Brain pericyte (primary cell): ENCODE measurements around the gene ATP5MC2.
"Not testable (repeated sequence)": the region's sequence is repeated elsewhere in the genome, so short reads cannot be mapped to it uniquely, and the experiment has no call there.

Source experiments
- DNase-seq: peaks from one replicate; pipeline ENCODE4 v3.0.0-alpha.2; 2012; ENCODE audit warnings: low read depth, low spot score

The ATP5MC2 gene

GRCh38 chr12:53675701-53676607 is at the start of gene ATP5MC2:
TSS of gene ATP5MC2 (minus strand) at chr12:53676083. CDS start at chr12:53672614, 3,469 bp downstream.
- peak; percentile 98 for DNase-seq

GRCh38 chr12:53722450-53723041 is 46.7 kb upstream of the ATP5MC2 start:
- DNase-seq = no peak

GRCh38 chr12:53720946-53721345 is 45.1 kb upstream of the ATP5MC2 start:
- no peak for DNase-seq

GRCh38 chr12:53719649-53720048 is 43.8 kb upstream of the ATP5MC2 start:
- no peak for DNase-seq

- DNase-seq = not testable (repeated sequence)
These were observed 42.7 kb upstream of the ATP5MC2 start for GRCh38 chr12:53718567-53718966.

- no peak for DNase-seq
These were observed 41.4 kb upstream of the ATP5MC2 start for GRCh38 chr12:53717319-53717718.

- no peak for DNase-seq
These were observed 38.1 kb upstream of the ATP5MC2 start for GRCh38 chr12:53714004-53714403.

GRCh38 chr12:53713516-53713915 is 37.6 kb upstream of the ATP5MC2 start:
- no peak for DNase-seq

GRCh38 chr12:53712059-53712643 is 36.3 kb upstream of the ATP5MC2 start:
- DNase-seq = no peak

- DNase-seq = no peak
These were observed 34.2 kb upstream of the ATP5MC2 start for GRCh38 chr12:53710091-53710490.

GRCh38 chr12:53709671-53710070 is 33.8 kb upstream of the ATP5MC2 start:
- no peak for DNase-seq

GRCh38 chr12:53706080-53706479 is 30.2 kb upstream of the ATP5MC2 start:
- no peak for DNase-seq

- DNase-seq = no peak
These were observed 27.9 kb upstream of the ATP5MC2 start for GRCh38 chr12:53703756-53704155.

GRCh38 chr12:53701518-53702264 is 25.8 kb upstream of the ATP5MC2 start:
- peak; percentile 30 for DNase-seq

GRCh38 chr12:53700567-53700966 is 24.7 kb upstream of the ATP5MC2 start:
- DNase-seq = no peak

GRCh38 chr12:53699678-53700025 is 23.8 kb upstream of the ATP5MC2 start:
- DNase-seq = no peak

- no peak for DNase-seq
These were observed 23.2 kb upstream of the ATP5MC2 start for GRCh38 chr12:53698948-53699677.

GRCh38 chr12:53696655-53697331 is 20.9 kb upstream of the ATP5MC2 start:
- no peak for DNase-seq

GRCh38 chr12:53696285-53696654 is 20.4 kb upstream of the ATP5MC2 start:
- DNase-seq = peak; percentile 65
